Motor neuron (in vitro differentiated cells): ENCODE measurements around the gene MYO1B. TPM values are rescaled to one million over a fixed set of nuclear protein-coding genes. Genes with fewer than 3 reads are reported as not detected.
A peak's percentile ranks its signal among the peaks of the same experiment; 100 is the strongest.

Source experiments
- ATAC-seq, 8 experiments: fragments of 200-7000 bp; cut with Tn5 transposase; replicated peaks in 6 of 8; 2 replicates each; pipeline ENCODE4 v1.8.0; 2021; ENCODE audit warnings: mild to moderate bottlenecking in 8 of 8, moderate library complexity in 8 of 8
- H3K27ac ChIP-seq, 2 donors: fragments of 250-450 bp; sonication (Bioruptor Pico); 2 replicates each; pipeline ENCODE4 v1.9.0; 2021; ENCODE audit warnings: antibody characterized with exemption in 2 of 2, mild to moderate bottlenecking in 2 of 2, moderate library complexity in 1 of 2
- H3K4me1 ChIP-seq, 2 donors: fragments of 250-450 bp; sonication (Bioruptor Pico); replicated peaks in 1 of 2; 2 replicates each; pipeline ENCODE4 v1.6.1; 2021; ENCODE audit warnings: antibody characterized with exemption in 2 of 2, mild to moderate bottlenecking in 2 of 2, moderate library complexity in 1 of 2
- H3K4me3 ChIP-seq, 5 donors: fragments of 250-450 bp; sonication (Bioruptor Pico); 2 replicates each; pipeline ENCODE4 v1.9.0; 2021; ENCODE audit warnings: antibody characterized with exemption in 5 of 5, mild to moderate bottlenecking in 5 of 5, moderate library complexity in 4 of 5
- WGBS, 10 experiments: fragments of 450-650 bp; shearing (Covaris generic); methylation state at CpG; one replicate each; pipeline ENCODE4 v1.0.0; 2022; 5-methylcytosine and 5-hydroxymethylcytosine counted together
- in situ Hi-C, 9 experiments: fragments of 400-800 bp; cut with MboI; loops; one replicate each; pipeline ENCODE4 v1.15.0; 2021; ENCODE audit warnings: low sequenced_read_pairs in 9 of 9, low pct_unique_long_range_greater_than_20kb in 2 of 9; ENCODE audit not compliant: unreplicated experiment in 9 of 9
- total RNA-seq, 8 experiments: library from RNA; unstranded; fragments of 300-600 nt; gene quantifications; 2 replicates each; pipeline versions ENCODE4 v1.2.3 to v1.2.4, GENCODE V29; 2022

Gene MYO1B
- total RNA-seq, 8 experiments from 2014 or later = 35.6 to 106 (median 51.5) TPM

DNA sequence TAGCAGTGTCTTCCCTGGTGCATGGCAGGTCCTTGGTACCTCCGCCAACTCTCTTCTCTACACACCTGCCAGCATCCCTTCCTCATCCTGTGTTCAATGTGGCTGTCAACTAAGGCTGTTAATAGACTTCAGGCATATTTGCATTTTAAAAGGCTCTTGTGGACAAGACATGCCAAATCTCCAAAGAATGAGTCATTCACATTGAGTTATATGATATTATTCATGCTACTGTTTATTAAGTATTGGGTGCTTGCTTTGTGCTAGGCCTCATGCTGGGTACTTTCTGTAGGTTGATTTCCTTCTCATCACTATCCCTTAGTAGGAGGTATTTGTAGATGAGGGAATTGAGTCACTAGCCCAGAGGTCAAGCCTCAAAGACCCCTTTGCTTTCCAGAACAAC is 5.2 kb downstream of the MYO1B start:
- 100% methylated on average over 1 of the region's 1 CpG; no CpG with 5 or more reads in 5 of the 10 experiments for WGBS, 10 experiments
- Histone ChIP-seq H3K4me3 (no peak overlapping the region), H3K4me1 (peaks cover 18 to 21% of the 10 kb centered on the region in 2 donors), H3K27ac (no peak overlapping the region)
- in situ Hi-C loops = no loop called here
- ATAC-seq = peak in 1 of 8 experiments; percentile 2

DNA sequence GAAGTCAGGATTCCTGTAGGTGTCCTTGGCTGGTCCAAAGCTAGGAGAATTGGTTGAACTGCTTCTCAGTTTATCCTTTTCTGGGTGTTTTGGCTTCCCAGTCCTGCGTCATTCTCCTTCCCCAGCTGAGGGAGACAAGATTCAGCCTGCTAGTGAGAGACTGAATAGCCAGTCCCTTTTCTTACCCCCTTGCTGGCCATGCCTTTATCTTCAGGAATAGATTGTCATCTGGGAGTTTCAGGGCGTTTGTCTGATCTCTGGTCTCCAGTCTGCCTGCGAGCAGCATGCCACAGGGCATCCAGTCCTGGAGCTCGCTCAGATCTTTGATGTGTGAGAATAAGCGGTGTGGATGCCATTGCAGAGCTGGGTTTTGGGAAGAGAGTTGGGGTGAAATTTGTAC is 5.8 kb downstream of the MYO1B start:
- ATAC-seq = no peak
- WGBS, 10 experiments = 40 to 100% (median 77%) methylated on average over 1 to 5 of the region's 5 CpGs; no CpG with 5 or more reads in 2 of the 10 experiments
- Histone ChIP-seq H3K27ac (no peak overlapping the region), H3K4me1 (peaks cover 18 to 26% of the 10 kb centered on the region in 2 donors), H3K4me3 (no peak overlapping the region)
- in situ Hi-C loops = no loop called here

DNA sequence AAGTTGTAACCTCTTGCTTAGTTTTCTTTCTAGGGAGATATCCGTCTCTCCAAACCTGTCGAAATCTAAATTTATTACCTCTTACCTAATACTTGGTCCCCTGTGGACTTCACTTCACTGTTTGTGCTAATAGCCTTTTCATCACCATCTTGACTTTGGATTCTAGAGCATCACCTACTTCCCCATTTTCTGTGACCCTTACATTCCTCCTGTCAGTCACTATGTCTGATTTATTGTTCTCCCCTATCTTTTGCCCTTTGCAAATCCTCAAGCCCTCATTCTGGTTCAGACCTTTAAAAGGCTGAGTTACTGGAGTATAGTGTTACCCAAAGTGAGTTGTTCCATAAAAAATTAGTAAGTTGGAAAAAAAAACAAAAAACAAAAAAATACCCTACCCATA is 7.5 kb downstream of the MYO1B start:
- peaks cover 6 to 18% of the 10 kb centered on the region in 2 donors for H3K4me1 ChIP-seq

GRCh38 chr2:191253476-191253875 is 8.3 kb downstream of the MYO1B start:
- no peak overlapping the region for H3K4me3 ChIP-seq
- in situ Hi-C loops = no loop called here
- no peak for ATAC-seq
- no peak overlapping the region for H3K27ac ChIP-seq
- 86 to 100% (median 94%) methylated on average over 1 to 2 of the region's 2 CpGs; no CpG with 5 or more reads in 3 of the 10 experiments for WGBS, 10 experiments
- H3K4me1 ChIP-seq = peaks cover 0 to 17% of the 10 kb centered on the region in 2 donors

More for the DNA sequence above, 7.5 kb downstream of the MYO1B start:
- Histone ChIP-seq H3K4me3 (no peak overlapping the region), H3K27ac (no peak overlapping the region)
- WGBS, 10 experiments = 54 to 94% (median 65%) methylated on average over 2 of the region's 2 CpGs; no CpG with 5 or more reads in 3 of the 10 experiments
- no peak for ATAC-seq
- in situ Hi-C loops = no loop called here

- H3K27ac ChIP-seq = no peak overlapping the region
- ATAC-seq = no peak
- peaks cover 0 to 17% of the 10 kb centered on the region in 2 donors for H3K4me1 ChIP-seq
- no peak overlapping the region for H3K4me3 ChIP-seq
- 84 to 100% (median 100%) methylated on average over 1 to 4 of the region's 4 CpGs; no CpG with 5 or more reads in 1 of the 10 experiments for WGBS, 10 experiments
- in situ Hi-C loops = no loop called here
These were observed 10.1 kb downstream of the MYO1B start for GRCh38 chr2:191255271-191255670.

- peak in 3 of 8 experiments; percentile 18 to 41 (median 28) for ATAC-seq
- 31 to 94% (median 80%) methylated on average over 2 to 7 of the region's 7 CpGs; no CpG with 5 or more reads in 3 of the 10 experiments for WGBS, 10 experiments
- in situ Hi-C loops = no loop called here
These were observed 10.6 kb downstream of the MYO1B start for GRCh38 chr2:191255756-191256312.

GRCh38 chr2:191257934-191258333 is 12.7 kb downstream of the MYO1B start:
- Histone ChIP-seq H3K27ac (no peak overlapping the region), H3K4me3 (no peak overlapping the region), H3K4me1 (peaks cover 0 to 7% of the 10 kb centered on the region in 2 donors)
- no peak for ATAC-seq
- WGBS, 10 experiments = 80 to 100% (median 93%) methylated on average over 1 to 5 of the region's 5 CpGs; no CpG with 5 or more reads in 1 of the 10 experiments
- in situ Hi-C loops = no loop called here

More at GRCh38 chr2:191255756-191256312, 10.6 kb downstream of the MYO1B start:
- no peak overlapping the region for H3K4me3 ChIP-seq
- peaks cover 0 to 15% of the 10 kb centered on the region in 2 donors for H3K4me1 ChIP-seq
- no peak overlapping the region for H3K27ac ChIP-seq

DNA sequence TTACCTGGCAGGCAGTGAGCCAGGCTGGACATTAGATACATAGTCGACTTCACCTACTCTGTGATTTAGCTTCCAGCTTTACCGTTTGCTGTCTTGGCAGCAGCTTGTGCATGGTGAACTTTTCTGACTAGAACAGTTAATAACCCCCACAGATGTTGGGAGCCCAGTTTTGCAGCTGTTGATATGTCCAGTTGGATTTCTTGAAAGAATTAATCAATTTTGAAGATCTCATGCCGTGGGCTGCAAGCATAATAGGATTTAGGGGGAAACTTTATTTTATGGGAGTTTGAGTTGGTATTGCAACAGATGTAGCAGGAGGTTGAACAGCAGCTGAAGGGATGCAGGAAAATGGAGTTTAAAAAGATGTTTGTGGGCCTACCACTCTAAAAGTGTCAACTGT is 13.8 kb downstream of the MYO1B start:
- ATAC-seq = no peak
- WGBS, 10 experiments = 50 to 100% (median 88%) methylated on average over 1 to 2 of the region's 3 CpGs; no CpG with 5 or more reads in 4 of the 10 experiments
- Histone ChIP-seq H3K4me3 (no peak overlapping the region), H3K4me1 (peaks cover 0 to 7% of the 10 kb centered on the region in 2 donors), H3K27ac (no peak overlapping the region)
- in situ Hi-C loops = no loop called here

GRCh38 chr2:191262436-191262835 is 17.2 kb downstream of the MYO1B start:
- peaks cover 9 to 10% of the 10 kb centered on the region in 2 donors for H3K4me1 ChIP-seq
- H3K27ac ChIP-seq = no peak overlapping the region
- WGBS, 10 experiments = 30 to 100% (median 95%) methylated on average over 2 to 5 of the region's 5 CpGs; no CpG with 5 or more reads in 1 of the 10 experiments
- H3K4me3 ChIP-seq = no peak overlapping the region
- ATAC-seq = no peak
- in situ Hi-C loops = no loop called here

DNA sequence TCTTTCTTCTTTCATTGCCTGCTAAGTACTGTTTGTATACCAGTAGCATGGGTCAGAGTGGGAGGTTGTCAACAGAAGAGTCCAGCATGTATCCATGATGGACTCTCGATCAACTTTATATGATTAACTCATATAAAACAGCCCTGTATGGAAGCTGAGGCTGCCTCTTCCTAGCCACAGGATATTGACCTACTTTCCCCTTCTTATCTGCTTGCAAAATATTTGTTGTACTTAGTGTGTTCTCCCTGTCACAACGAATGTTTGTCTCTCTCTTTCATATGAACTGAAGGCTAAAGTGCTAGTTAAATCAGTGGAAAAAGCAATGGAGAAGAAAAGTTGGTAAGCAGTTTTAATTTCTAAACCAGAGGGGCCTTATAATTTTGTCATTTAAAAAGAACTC is 17.8 kb downstream of the MYO1B start:
- in situ Hi-C loops = no loop called here
- H3K4me3 ChIP-seq = no peak overlapping the region
- H3K4me1 ChIP-seq = peaks cover 9 to 10% of the 10 kb centered on the region in 2 donors
- H3K27ac ChIP-seq = no peak overlapping the region
- 17 to 100% (median 50%) methylated on average over 1 to 2 of the region's 2 CpGs; no CpG with 5 or more reads in 1 of the 10 experiments for WGBS, 10 experiments
- ATAC-seq = no peak

- H3K4me1 ChIP-seq = peaks cover 9 to 10% of the 10 kb centered on the region in 2 donors
- no peak overlapping the region for H3K4me3 ChIP-seq
- WGBS, 10 experiments = 0 to 100% (median 53%) methylated on average over 1 to 3 of the region's 3 CpGs; no CpG with 5 or more reads in 2 of the 10 experiments
- in situ Hi-C loops = no loop called here
- ATAC-seq = peak in 1 of 8 experiments; percentile 15
- H3K27ac ChIP-seq = no peak overlapping the region
These were observed 19.5 kb downstream of the MYO1B start for GRCh38 chr2:191264647-191265081.

DNA sequence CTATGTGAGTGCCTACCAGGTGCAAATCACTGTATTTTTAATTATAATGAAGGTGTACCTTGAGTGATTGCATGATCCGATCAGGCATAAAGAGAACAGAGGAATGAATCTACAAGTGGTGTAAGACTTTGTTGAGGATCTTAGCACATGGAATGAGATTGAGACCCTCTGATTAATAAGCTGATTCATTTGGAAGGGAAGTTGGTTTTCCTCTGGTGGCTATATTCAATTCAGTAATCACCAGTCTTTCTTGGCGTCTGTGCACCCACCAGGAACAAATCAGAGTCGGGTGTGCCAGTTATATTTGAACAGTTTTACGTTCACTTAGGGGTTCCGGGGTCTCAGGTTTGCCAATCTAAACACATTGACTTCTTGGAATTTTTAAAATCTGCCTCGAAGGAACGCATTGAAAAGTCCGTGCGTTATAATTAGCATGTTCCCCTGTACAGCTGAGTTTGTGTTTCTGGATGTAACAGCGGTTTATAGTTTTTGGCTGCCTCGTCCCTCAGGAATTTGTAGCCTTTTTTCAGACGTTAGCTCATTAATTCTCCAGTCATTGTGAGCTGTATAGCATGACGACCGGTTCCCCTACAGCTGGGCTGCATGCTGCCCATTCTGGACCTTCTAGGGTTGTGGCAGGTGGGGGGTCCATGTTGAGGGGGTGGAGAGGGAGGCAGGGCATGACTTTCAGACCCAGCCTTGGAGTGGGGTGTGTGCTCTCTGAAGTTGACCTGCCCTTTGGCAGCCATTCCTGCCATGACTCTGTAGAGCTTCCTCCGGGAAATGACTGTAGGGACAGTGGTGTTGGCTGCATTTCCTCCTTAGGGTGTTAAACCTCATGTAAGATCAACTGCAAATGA is 20.3 kb downstream of the MYO1B start:
- WGBS, 10 experiments = 3 to 94% (median 80%) methylated on average over 3 to 14 of the region's 15 CpGs; no CpG with 5 or more reads in 1 of the 10 experiments
- no peak overlapping the region for H3K4me3 ChIP-seq
- peaks cover 17% of the 10 kb centered on the region in 2 donors for H3K4me1 ChIP-seq
- H3K27ac ChIP-seq = no peak overlapping the region
- in situ Hi-C loops = no loop called here
- peak in 4 of 8 experiments; percentile 50 to 83 (median 72) for ATAC-seq

DNA sequence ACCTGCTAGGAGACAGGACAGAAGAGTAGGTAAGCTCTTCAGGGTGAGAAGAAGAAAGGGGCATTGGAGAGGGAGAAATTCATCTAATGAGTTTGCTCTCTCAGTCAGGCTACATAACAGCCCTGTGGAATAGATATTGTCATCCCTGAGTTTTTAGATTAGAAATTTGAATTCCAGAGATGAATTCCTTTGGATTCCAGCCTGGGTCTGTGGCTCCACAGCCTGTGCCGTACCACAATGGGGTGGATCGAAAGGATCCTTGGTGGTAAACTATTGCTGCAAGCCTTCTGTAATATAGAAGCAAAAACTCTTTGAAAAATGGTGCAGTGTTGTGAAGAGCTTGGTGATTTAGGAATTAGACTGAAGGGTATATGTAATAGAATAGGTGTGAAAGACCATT is 21.0 kb downstream of the MYO1B start:
- no peak for ATAC-seq
- in situ Hi-C loops = no loop called here
- 35 to 100% (median 83%) methylated on average over 1 to 2 of the region's 2 CpGs; no CpG with 5 or more reads in 1 of the 10 experiments for WGBS, 10 experiments
- Histone ChIP-seq H3K4me1 (peaks cover 18 to 19% of the 10 kb centered on the region in 2 donors), H3K4me3 (no peak overlapping the region), H3K27ac (no peak overlapping the region)
